Stimulated activated CD4-positive, alpha-beta T cell treated with anti-CD3 and anti-CD28 coated beads, Interleukin-1b, Interleukin-23, amount 100 ng/mL, for 24 hours (primary cell): ENCODE data around the gene SRRM2.

Experiments used
- DNase-seq, 4 experiments: peaks; one replicate each; pipeline ENCODE4 v3.0.0-alpha.2; 2020; ENCODE audit warnings: low read depth in 4 of 4, low spot score in 1 of 4

Gene SRRM2

GRCh38 chr16:2761472-2761871 is 9.0 kb downstream of the SRRM2 start:
- DNase-seq, result no peak

- no peak for DNase-seq
These were observed 9.6 kb downstream of the SRRM2 start for GRCh38 chr16:2761886-2762583.

GRCh38 chr16:2762711-2763110 is 10.3 kb downstream of the SRRM2 start:
- no peak for DNase-seq

- DNase-seq, result no peak
These were observed 10.7 kb downstream of the SRRM2 start for GRCh38 chr16:2763173-2763572.

- DNase-seq, result no peak
These were observed 12.3 kb downstream of the SRRM2 start for GRCh38 chr16:2764718-2765117.

GRCh38 chr16:2765462-2766404 is 13.3 kb downstream of the SRRM2 start:
- no peak for DNase-seq

GRCh38 chr16:2766430-2767139 is 14.1 kb downstream of the SRRM2 start:
- no peak for DNase-seq

GRCh38 chr16:2767140-2767731 is 14.8 kb downstream of the SRRM2 start:
- no peak for DNase-seq

- no peak for DNase-seq
These were observed 15.5 kb downstream of the SRRM2 start for GRCh38 chr16:2767891-2768290.

GRCh38 chr16:2768403-2769089 is 16.1 kb downstream of the SRRM2 start:
- DNase-seq, result no peak

- no peak for DNase-seq
These were observed 16.7 kb downstream of the SRRM2 start for GRCh38 chr16:2769100-2769529.

- no peak for DNase-seq
These were observed 17.2 kb downstream of the SRRM2 start for GRCh38 chr16:2769675-2770056.

- DNase-seq, result no peak
These were observed 17.9 kb downstream of the SRRM2 start for GRCh38 chr16:2770057-2770951.

- no peak for DNase-seq
These were observed 19.3 kb downstream of the SRRM2 start for GRCh38 chr16:2771496-2772402.

GRCh38 chr16:2773188-2773968 is 20.9 kb downstream of the SRRM2 start:
- DNase-seq, result no peak

GRCh38 chr16:2774161-2774891 is 21.9 kb downstream of the SRRM2 start:
- DNase-seq, result no peak

- DNase-seq, result no peak
These were observed 22.8 kb downstream of the SRRM2 start for GRCh38 chr16:2775131-2775716.
